GM23338 (cell line): ENCODE measurements around the gene NANOGP8. TPM values are rescaled to one million over a fixed set of nuclear protein-coding genes. Genes with fewer than 3 reads are reported as not detected.

Experiments used
- ATAC-seq: fragments of 200-7000 bp; cut with Tn5 transposase; 3 replicates; pipeline ENCODE4 v1.9.1; 2020
- DNase-seq: peaks from one replicate; pipeline ENCODE4 v3.0.0-alpha.2; 2015; ENCODE audit warnings: low spot score
- H2AFZ ChIP-seq: fragments of 200-600 bp; sonication (generic); 2 replicates; pipeline ENCODE4 v1.8.0; 2016; ENCODE audit warnings: antibody characterized with exemption, mild to moderate bottlenecking, moderate library complexity
- H3F3A ChIP-seq: fragments of 200-600 bp; sonication (generic); replicated peaks from 2 replicates; pipeline ENCODE4 v1.8.0; 2017; ENCODE audit warnings: antibody characterized with exemption, mixed run types, low read depth
- H3K27ac ChIP-seq: fragments of 200-600 bp; sonication (generic); 2 replicates; pipeline ENCODE4 v1.6.1; 2016; ENCODE audit warnings: low read depth
- H3K27me3 ChIP-seq: fragments of 200-600 bp; sonication (generic); 2 replicates; pipeline ENCODE4 v1.8.0; 2016; ENCODE audit warnings: mild to moderate bottlenecking, mixed run types, moderate library complexity; ENCODE audit not compliant: insufficient read depth
- H3K36me3 ChIP-seq: fragments of 200-600 bp; sonication (generic); 2 replicates; pipeline ENCODE4 v1.8.0; 2016; ENCODE audit warnings: mild to moderate bottlenecking; ENCODE audit not compliant: insufficient read depth
- H3K4me1 ChIP-seq: fragments of 200-600 bp; sonication (generic); 2 replicates; pipeline ENCODE4 v1.8.0; 2016; ENCODE audit warnings: mild to moderate bottlenecking, moderate library complexity; ENCODE audit not compliant: insufficient read depth
- H3K4me2 ChIP-seq: fragments of 200-600 bp; sonication (generic); 2 replicates; pipeline ENCODE4 v1.7.1; 2017; ENCODE audit warnings: mixed run types
- H3K4me3 ChIP-seq: fragments of 200-600 bp; sonication (generic); 2 replicates; pipeline ENCODE4 v1.6.1; 2016; ENCODE audit warnings: mixed run types
- H3K79me2 ChIP-seq: fragments of 200-600 bp; sonication (generic); replicated peaks from 2 replicates; pipeline ENCODE4 v1.8.0; 2017; ENCODE audit warnings: mild to moderate bottlenecking; ENCODE audit not compliant: insufficient read depth
- H3K9me2 ChIP-seq: fragments of 200-600 bp; sonication (generic); 2 replicates; pipeline ENCODE4 v1.8.0; 2017; ENCODE audit not compliant: insufficient read depth
- H4K20me1 ChIP-seq: fragments of 200-600 bp; sonication (generic); replicated peaks from 2 replicates; pipeline ENCODE4 v1.8.0; 2017; ENCODE audit warnings: mild to moderate bottlenecking; ENCODE audit not compliant: insufficient read depth
- H3K27ac Mint-ChIP-seq: 2 replicates; pipeline ENCODE4 v1.8.0; 2020; ENCODE audit warnings: inconsistent platforms, mild to moderate bottlenecking, moderate library complexity, mixed read lengths
- H3K27me3 Mint-ChIP-seq: 3 replicates; pipeline ENCODE4 v1.8.0; 2022; ENCODE audit warnings: low read depth, mild to moderate bottlenecking, moderate library complexity, mixed read lengths, inconsistent platforms; ENCODE audit not compliant: insufficient read depth, poor library complexity
- H3K36me3 Mint-ChIP-seq: 3 replicates; pipeline ENCODE4 v1.8.0; 2021; ENCODE audit warnings: low read depth, mild to moderate bottlenecking, inconsistent platforms, moderate library complexity, mixed read lengths
- H3K4me1 Mint-ChIP-seq: 3 replicates; pipeline ENCODE4 v1.8.0; 2020; ENCODE audit warnings: mild to moderate bottlenecking, inconsistent platforms, mixed read lengths
- H3K4me3 Mint-ChIP-seq: 3 replicates; pipeline ENCODE4 v1.8.0; 2021; ENCODE audit warnings: moderate library complexity, mild to moderate bottlenecking, inconsistent platforms, mixed read lengths
- H3K9me3 Mint-ChIP-seq: 3 replicates; pipeline ENCODE4 v1.8.0; 2020; ENCODE audit warnings: moderate library complexity, mild to moderate bottlenecking, inconsistent platforms, mixed read lengths
- CREB1 ChIP-seq: fragments of 250-450 bp; sonication (Bioruptor Pico); IDR thresholded peaks from 2 replicates; pipeline ENCODE4 v1.5.0; 2020; ENCODE audit warnings: low read depth, mild to moderate bottlenecking, moderate library complexity
- EZH2 ChIP-seq: fragments of 200-600 bp; sonication (generic); IDR thresholded peaks from one replicate; pipeline ENCODE4 v1.8.0; 2017; ENCODE audit warnings: antibody characterized with exemption, mild to moderate bottlenecking, low read depth; ENCODE audit not compliant: unreplicated experiment
- EZH2phosphoT487 ChIP-seq: fragments of 200-600 bp; sonication (generic); IDR thresholded peaks from one replicate; pipeline ENCODE4 v1.8.1; 2018; ENCODE audit warnings: antibody characterized with exemption; ENCODE audit not compliant: unreplicated experiment
- JUNB ChIP-seq: IDR thresholded peaks from one replicate; pipeline ENCODE4 v1.6.1; 2016; ENCODE audit warnings: antibody characterized with exemption; ENCODE audit not compliant: unreplicated experiment
- NANOG ChIP-seq: IDR thresholded peaks from 2 replicates; pipeline ENCODE4 v1.6.1; 2016; ENCODE audit warnings: antibody characterized with exemption, borderline replicate concordance
- POLR2AphosphoS5 ChIP-seq: IDR thresholded peaks from 2 replicates; pipeline ENCODE4 v1.6.1; 2016; ENCODE audit warnings: antibody characterized with exemption, low read depth
- STAT1 ChIP-seq: IDR thresholded peaks from one replicate; pipeline ENCODE4 v1.6.1; 2016; ENCODE audit warnings: antibody characterized with exemption; ENCODE audit not compliant: unreplicated experiment
- ZNF114 ChIP-seq: fragments of 250-450 bp; sonication (Bioruptor Pico); IDR thresholded peaks from 2 replicates; pipeline ENCODE4 v1.5.0; 2020; ENCODE audit warnings: mild to moderate bottlenecking, moderate library complexity
- ZNF331 ChIP-seq: fragments of 250-450 bp; sonication (Bioruptor Pico); IDR thresholded peaks from 2 replicates; pipeline ENCODE4 v1.5.0; 2020; ENCODE audit warnings: low read depth, mild to moderate bottlenecking, moderate library complexity
- polyA plus RNA-seq: library from polyadenylated mRNA; unstranded; fragments of >200 nt; fragmentation: Nextera tagmentation; extraction: Ambion mirVana; gene quantifications from 2 replicates; pipeline ENCODE4 v1.2.1, GENCODE V29; 2016
- total RNA-seq: library from RNA; depleted of rRNA; stranded (reverse); fragments of >200 nt; shearing (Covaris generic); gene quantifications from 2 replicates; pipeline ENCODE4 v1.2.3, GENCODE V29; 2014
- TF ChIP-seq, protein P1 (sequence below): fragments of 250-450 bp; sonication (Bioruptor Pico); IDR thresholded peaks from 2 replicates; pipeline ENCODE4 v1.5.0; 2020; ENCODE audit warnings: mild to moderate bottlenecking, moderate library complexity
- TF ChIP-seq, protein P2 (sequence below), 2 experiments: fragments of 200-600 bp in 1 of 2; sonication (generic) in 1 of 2; conservative IDR thresholded peaks; 2 replicates each; pipeline versions ENCODE4 v1.5.1 to v1.6.1; 2016 to 2017; ENCODE audit warnings: antibody characterized with exemption in 2 of 2, low read depth in 2 of 2, mild to moderate bottlenecking in 2 of 2, moderate library complexity in 1 of 2
- TF ChIP-seq, protein P3 (sequence below): IDR thresholded peaks from one replicate; pipeline ENCODE4 v1.6.1; 2018; ENCODE audit warnings: antibody characterized with exemption; ENCODE audit not compliant: unreplicated experiment

Gene NANOGP8
- total and polyA plus RNA-seq, 2 experiments from 2014 or later, result 8.5 to 53.4 TPM

DNA sequence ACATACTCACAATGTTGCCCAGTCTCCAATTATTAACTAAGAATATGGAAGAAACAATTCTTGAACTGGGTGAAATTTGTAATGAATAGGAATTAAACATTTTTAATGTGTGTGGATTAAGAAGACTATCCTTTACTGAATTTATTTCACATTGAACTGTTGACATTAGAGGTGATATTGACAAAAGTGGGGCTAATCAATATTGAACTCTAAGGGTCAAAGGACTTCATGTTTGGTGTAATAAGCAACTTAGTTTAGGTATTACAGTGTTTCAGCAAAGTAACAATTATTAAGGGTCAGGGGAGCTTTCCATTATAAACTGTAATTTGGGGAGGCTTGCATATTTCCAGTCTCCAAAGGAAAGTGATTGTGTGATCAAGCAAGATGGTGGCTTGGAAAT, 16.2 kb upstream of the NANOGP8 start (continued):
- TF ChIP-seq, protein P1, sequence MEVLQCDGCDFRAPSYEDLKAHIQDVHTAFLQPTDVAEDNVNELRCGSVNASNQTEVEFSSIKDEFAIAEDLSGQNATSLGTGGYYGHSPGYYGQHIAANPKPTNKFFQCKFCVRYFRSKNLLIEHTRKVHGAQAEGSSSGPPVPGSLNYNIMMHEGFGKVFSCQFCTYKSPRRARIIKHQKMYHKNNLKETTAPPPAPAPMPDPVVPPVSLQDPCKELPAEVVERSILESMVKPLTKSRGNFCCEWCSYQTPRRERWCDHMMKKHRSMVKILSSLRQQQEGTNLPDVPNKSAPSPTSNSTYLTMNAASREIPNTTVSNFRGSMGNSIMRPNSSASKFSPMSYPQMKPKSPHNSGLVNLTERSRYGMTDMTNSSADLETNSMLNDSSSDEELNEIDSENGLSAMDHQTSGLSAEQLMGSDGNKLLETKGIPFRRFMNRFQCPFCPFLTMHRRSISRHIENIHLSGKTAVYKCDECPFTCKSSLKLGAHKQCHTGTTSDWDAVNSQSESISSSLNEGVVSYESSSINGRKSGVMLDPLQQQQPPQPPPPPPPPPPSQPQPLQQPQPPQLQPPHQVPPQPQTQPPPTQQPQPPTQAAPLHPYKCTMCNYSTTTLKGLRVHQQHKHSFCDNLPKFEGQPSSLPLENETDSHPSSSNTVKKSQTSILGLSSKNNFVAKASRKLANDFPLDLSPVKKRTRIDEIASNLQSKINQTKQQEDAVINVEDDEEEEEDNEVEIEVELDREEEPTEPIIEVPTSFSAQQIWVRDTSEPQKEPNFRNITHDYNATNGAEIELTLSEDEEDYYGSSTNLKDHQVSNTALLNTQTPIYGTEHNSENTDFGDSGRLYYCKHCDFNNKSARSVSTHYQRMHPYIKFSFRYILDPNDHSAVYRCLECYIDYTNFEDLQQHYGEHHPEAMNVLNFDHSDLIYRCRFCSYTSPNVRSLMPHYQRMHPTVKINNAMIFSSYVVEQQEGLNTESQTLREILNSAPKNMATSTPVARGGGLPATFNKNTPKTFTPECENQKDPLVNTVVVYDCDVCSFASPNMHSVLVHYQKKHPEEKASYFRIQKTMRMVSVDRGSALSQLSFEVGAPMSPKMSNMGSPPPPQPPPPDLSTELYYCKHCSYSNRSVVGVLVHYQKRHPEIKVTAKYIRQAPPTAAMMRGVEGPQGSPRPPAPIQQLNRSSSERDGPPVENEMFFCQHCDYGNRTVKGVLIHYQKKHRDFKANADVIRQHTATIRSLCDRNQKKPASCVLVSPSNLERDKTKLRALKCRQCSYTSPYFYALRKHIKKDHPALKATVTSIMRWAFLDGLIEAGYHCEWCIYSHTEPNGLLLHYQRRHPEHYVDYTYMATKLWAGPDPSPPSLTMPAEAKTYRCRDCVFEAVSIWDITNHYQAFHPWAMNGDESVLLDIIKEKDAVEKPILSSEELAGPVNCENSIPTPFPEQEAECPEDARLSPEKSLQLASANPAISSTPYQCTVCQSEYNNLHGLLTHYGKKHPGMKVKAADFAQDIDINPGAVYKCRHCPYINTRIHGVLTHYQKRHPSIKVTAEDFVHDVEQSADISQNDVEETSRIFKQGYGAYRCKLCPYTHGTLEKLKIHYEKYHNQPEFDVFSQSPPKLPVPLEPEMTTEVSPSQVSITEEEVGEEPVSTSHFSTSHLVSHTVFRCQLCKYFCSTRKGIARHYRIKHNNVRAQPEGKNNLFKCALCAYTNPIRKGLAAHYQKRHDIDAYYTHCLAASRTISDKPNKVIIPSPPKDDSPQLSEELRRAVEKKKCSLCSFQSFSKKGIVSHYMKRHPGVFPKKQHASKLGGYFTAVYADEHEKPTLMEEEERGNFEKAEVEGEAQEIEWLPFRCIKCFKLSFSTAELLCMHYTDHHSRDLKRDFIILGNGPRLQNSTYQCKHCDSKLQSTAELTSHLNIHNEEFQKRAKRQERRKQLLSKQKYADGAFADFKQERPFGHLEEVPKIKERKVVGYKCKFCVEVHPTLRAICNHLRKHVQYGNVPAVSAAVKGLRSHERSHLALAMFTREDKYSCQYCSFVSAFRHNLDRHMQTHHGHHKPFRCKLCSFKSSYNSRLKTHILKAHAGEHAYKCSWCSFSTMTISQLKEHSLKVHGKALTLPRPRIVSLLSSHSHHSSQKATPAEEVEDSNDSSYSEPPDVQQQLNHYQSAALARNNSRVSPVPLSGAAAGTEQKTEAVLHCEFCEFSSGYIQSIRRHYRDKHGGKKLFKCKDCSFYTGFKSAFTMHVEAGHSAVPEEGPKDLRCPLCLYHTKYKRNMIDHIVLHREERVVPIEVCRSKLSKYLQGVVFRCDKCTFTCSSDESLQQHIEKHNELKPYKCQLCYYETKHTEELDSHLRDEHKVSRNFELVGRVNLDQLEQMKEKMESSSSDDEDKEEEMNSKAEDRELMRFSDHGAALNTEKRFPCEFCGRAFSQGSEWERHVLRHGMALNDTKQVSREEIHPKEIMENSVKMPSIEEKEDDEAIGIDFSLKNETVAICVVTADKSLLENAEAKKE (CRISPR knock-in tag), result no peak
- TF ChIP-seq, protein P2, sequence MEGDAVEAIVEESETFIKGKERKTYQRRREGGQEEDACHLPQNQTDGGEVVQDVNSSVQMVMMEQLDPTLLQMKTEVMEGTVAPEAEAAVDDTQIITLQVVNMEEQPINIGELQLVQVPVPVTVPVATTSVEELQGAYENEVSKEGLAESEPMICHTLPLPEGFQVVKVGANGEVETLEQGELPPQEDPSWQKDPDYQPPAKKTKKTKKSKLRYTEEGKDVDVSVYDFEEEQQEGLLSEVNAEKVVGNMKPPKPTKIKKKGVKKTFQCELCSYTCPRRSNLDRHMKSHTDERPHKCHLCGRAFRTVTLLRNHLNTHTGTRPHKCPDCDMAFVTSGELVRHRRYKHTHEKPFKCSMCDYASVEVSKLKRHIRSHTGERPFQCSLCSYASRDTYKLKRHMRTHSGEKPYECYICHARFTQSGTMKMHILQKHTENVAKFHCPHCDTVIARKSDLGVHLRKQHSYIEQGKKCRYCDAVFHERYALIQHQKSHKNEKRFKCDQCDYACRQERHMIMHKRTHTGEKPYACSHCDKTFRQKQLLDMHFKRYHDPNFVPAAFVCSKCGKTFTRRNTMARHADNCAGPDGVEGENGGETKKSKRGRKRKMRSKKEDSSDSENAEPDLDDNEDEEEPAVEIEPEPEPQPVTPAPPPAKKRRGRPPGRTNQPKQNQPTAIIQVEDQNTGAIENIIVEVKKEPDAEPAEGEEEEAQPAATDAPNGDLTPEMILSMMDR (conservative IDR thresholded peaks at IDR 0.05; ENCODE audit: low read depth in 2 of 2), result no peak
- no peak for TF ChIP-seq EZH2
- TF ChIP-seq POLR2AphosphoS5, result no peak
- TF ChIP-seq NANOG, result no peak
- no peak for TF ChIP-seq EZH2phosphoT487

DNA sequence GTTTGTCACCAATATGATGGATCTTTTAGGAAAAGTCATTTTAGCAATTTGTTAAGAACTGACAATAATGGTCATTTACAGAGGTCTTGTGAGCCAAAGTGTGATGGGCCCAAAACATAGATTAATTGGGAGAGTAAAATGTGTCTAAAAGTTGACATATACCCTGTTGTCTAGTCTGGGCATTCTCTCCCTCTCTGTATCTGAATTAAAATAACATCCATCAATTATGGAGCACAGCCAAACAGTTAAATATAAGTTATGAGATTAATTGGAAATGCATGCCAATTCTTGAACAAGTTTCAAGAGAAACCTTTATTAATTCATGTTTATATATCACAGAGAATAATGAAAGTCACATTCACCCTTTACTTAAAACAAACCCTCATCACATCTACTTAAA, 13.6 kb upstream of the NANOGP8 start:
- H3K27me3 Mint-ChIP-seq, result no peaks in the 10 kb centered on the region
- no peak for ATAC-seq
- H2AFZ ChIP-seq, result no peak overlapping the region
- TF ChIP-seq EZH2 (no peak), ZNF114 (CRISPR knock-in tag) (no peak), ZNF331 (no peak), EZH2phosphoT487 (no peak), JUNB (no peak), POLR2AphosphoS5 (no peak), CREB1 (CRISPR knock-in tag) (no peak), STAT1 (no peak), NANOG (no peak)
- TF ChIP-seq, protein P2 (conservative IDR thresholded peaks at IDR 0.05; ENCODE audit: low read depth in 2 of 2), result no peak
- TF ChIP-seq, protein P3, sequence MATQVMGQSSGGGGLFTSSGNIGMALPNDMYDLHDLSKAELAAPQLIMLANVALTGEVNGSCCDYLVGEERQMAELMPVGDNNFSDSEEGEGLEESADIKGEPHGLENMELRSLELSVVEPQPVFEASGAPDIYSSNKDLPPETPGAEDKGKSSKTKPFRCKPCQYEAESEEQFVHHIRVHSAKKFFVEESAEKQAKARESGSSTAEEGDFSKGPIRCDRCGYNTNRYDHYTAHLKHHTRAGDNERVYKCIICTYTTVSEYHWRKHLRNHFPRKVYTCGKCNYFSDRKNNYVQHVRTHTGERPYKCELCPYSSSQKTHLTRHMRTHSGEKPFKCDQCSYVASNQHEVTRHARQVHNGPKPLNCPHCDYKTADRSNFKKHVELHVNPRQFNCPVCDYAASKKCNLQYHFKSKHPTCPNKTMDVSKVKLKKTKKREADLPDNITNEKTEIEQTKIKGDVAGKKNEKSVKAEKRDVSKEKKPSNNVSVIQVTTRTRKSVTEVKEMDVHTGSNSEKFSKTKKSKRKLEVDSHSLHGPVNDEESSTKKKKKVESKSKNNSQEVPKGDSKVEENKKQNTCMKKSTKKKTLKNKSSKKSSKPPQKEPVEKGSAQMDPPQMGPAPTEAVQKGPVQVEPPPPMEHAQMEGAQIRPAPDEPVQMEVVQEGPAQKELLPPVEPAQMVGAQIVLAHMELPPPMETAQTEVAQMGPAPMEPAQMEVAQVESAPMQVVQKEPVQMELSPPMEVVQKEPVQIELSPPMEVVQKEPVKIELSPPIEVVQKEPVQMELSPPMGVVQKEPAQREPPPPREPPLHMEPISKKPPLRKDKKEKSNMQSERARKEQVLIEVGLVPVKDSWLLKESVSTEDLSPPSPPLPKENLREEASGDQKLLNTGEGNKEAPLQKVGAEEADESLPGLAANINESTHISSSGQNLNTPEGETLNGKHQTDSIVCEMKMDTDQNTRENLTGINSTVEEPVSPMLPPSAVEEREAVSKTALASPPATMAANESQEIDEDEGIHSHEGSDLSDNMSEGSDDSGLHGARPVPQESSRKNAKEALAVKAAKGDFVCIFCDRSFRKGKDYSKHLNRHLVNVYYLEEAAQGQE, result no peak

More for the DNA sequence above, 13.6 kb upstream of the NANOGP8 start:
- no peaks in the 10 kb centered on the region for H3K9me2 ChIP-seq
- no peak overlapping the region for H3K4me2 ChIP-seq
- Mint-ChIP-seq H3K4me3 (no peak overlapping the region), H3K27ac (no peak overlapping the region), H3K9me3 (no peaks in the 10 kb centered on the region), H3K4me1 (no peaks in the 10 kb centered on the region), H3K36me3 (no peaks in the 10 kb centered on the region)
- no peaks in the 10 kb centered on the region for H3K79me2 ChIP-seq
- DNase-seq, result no peak
- H3F3A ChIP-seq, result no peaks in the 10 kb centered on the region
- no peak overlapping the region for H3K27ac ChIP-seq
- H3K36me3 ChIP-seq, result no peaks in the 10 kb centered on the region
- H3K4me3 ChIP-seq, result no peak overlapping the region
- no peaks in the 10 kb centered on the region for H4K20me1 ChIP-seq
- H3K4me1 ChIP-seq, result no peaks in the 10 kb centered on the region
- no peaks in the 10 kb centered on the region for H3K27me3 ChIP-seq
